HG02870 (cell line): ENCODE results near the gene SERPINE1.
A peak's percentile ranks its signal among the peaks of the same experiment; 100 is the strongest.
"Not testable (repeated sequence)": the region's sequence is repeated elsewhere in the genome, so short reads cannot be mapped to it uniquely, and the experiment has no call there.

Experiments used
- ATAC-seq: cut with Tn5 transposase; IDR thresholded peaks from one replicate; pipeline ENCODE4 v1.9.1; 2021; ENCODE audit warnings: mild to moderate bottlenecking, moderate library complexity; ENCODE audit not compliant: unreplicated experiment

The SERPINE1 gene

DNA sequence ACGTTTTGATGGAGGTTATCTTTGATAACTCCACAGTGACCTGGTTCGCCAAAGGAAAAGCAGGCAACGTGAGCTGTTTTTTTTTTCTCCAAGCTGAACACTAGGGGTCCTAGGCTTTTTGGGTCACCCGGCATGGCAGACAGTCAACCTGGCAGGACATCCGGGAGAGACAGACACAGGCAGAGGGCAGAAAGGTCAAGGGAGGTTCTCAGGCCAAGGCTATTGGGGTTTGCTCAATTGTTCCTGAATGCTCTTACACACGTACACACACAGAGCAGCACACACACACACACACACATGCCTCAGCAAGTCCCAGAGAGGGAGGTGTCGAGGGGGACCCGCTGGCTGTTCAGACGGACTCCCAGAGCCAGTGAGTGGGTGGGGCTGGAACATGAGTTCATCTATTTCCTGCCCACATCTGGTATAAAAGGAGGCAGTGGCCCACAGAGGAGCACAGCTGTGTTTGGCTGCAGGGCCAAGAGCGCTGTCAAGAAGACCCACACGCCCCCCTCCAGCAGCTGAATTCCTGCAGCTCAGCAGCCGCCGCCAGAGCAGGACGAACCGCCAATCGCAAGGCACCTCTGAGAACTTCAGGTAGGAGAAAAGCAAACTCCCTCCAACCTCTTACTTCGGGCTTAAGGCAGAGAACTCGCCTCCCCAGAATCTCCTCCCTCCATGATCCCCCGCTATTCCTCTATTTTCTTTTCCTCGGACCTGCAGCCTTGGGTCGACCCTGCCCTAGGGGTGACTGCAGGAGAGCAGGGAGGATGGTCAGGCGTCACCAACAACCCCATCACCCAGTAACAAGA, at the start of gene SERPINE1:
TSS of gene SERPINE1 (plus strand) at position 454 of the 809 bp plus-strand sequence. CDS start 1,290 bp downstream, outside the sequence.
- ATAC-seq, result no peak

DNA sequence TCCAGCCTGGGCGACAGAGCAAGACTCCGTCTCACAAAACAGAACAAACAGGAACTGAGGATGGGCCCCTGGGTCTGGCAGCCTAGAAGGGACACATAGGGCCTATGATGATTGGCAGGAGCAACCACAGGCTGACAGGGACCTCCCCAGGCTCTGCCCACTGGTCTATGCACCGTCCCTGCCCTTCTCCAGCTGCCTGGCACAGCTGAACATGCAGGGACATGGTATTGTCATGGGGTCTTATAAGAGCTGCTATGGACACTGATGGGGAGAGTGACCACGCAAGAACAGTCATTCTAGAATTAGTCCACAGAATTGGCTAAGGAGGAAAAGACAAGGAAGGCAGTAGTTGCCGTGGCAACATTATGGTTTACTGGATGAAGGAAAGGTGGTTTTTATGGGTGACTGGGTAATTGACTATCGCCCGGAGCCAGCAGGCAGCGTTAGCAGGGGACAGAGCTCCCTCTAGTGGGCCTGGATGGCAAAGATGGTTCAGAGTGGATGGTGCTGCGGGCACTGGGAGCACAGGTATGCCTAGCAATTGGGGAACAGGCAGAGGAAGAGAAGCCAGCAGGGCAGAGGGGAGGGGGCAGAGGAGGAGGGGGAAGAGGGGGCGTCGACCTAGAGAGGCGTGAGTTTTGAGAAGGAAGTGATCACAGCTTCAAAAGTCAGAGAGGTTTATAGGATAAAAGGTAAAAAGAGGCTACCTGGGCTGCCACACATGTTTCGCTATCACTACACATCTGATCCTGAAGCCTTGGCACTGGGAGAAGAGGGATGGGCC, 49.4 kb upstream of the SERPINE1 start:
- ATAC-seq, result peak; percentile 71

DNA sequence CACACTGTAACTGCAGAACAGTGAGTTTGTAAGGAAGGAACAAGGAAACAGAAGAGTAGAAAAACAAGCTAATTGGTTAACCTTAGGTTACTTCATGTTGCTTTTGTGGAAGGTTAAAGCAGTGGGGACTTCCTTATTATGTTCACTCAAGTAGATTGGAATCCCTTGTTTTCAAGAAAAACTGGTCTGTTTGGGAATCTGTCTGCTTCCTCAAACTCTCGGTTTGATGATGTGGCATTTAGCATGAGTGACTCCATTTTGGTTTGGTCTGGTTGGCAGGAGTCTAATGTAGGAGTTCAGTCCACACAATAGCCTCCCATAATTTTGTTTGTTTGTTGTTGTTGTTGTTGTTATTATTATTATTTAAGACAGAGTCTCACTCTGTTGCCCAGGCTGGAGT, 45.5 kb upstream of the SERPINE1 start:
- ATAC-seq, result no peak

DNA sequence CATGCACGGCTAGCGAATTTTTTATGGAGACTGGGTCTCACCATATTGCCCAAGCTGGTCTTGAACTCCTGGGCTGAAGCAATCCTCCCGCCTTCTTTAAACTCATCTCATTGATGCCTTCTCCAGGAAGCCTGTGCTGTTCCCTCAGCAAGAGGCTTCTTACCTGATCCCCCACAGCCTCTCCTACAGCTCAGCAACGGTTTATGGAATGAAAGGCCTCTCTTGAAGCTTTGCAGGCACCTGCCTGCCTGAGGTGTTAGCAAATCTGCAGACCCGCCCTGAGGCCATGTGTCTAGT, 42.1 kb upstream of the SERPINE1 start:
- ATAC-seq, result no peak

DNA sequence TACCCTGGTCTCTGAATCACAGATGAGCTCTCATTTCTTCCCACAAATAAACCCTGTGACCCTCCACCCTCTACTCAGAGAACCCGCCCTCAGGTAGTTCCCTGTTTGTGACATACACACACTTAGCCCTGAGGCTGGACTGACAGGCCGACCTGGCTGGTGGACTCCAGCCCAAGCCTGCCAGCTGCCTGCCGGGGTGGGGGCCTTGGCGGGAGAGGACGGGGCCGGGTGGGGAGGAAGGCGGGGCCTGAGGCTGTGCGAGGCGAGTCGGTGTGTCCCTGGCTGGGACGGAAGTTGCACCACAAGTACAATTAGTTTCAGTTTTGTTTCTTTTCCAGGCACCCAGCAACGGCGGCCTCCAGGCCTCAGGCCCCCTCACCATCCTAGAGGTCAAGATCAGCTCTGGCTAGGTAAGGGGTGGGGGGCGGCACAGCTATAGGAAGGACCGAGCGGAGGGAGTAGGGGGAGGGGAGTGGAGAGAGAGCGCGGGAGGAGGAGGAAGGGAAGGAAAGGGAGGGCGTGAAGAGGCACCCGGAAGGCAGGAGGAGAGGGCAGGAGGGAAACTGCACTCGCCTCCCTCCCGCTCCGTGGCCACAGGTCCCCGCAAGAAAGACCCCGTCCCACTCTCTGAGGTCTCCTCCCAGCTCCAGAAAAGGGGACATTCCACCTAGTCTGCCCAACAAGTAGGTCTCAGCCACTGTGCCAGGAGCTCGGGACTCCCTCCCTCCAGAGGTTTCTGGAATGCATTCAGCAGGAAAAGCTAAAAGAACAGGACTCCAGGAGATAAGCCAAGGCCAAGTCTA, 41.5 kb upstream of the SERPINE1 start, which contains the start of gene TRIM56:
TSS of gene TRIM56 (plus strand) at position 320 of the 803 bp plus-strand sequence. CDS start 1,832 bp downstream, outside the sequence.
- ATAC-seq, result peak; percentile 86

DNA sequence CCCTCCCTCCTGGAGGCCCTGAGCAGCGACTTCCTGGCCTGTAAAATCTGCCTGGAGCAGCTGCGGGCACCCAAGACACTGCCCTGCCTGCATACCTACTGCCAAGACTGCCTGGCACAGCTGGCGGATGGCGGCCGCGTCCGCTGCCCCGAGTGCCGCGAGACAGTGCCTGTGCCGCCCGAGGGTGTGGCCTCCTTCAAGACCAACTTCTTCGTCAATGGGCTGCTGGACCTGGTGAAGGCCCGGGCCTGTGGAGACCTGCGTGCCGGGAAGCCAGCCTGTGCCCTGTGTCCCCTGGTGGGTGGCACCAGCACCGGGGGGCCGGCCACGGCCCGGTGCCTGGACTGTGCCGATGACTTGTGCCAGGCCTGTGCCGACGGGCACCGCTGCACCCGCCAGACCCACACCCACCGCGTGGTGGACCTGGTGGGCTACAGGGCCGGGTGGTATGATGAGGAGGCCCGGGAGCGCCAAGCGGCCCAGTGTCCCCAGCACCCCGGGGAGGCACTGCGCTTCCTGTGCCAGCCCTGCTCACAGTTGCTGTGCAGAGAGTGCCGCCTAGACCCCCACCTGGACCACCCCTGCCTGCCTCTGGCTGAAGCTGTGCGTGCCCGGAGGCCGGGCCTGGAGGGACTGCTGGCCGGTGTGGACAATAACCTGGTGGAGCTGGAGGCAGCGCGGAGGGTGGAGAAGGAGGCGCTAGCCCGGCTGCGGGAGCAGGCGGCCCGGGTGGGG, 39.4 kb upstream of the SERPINE1 start:
- ATAC-seq, result no peak

DNA sequence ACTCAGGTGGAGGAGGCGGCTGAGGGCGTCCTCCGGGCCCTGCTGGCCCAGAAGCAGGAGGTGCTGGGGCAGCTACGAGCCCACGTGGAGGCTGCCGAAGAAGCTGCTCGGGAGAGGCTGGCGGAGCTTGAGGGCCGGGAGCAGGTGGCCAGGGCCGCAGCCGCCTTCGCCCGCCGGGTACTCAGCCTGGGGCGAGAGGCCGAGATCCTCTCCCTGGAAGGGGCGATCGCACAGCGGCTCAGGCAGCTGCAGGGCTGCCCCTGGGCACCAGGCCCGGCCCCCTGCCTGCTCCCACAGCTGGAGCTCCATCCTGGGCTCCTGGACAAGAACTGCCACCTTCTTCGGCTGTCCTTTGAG, 38.9 kb upstream of the SERPINE1 start:
- ATAC-seq, result no peak

DNA sequence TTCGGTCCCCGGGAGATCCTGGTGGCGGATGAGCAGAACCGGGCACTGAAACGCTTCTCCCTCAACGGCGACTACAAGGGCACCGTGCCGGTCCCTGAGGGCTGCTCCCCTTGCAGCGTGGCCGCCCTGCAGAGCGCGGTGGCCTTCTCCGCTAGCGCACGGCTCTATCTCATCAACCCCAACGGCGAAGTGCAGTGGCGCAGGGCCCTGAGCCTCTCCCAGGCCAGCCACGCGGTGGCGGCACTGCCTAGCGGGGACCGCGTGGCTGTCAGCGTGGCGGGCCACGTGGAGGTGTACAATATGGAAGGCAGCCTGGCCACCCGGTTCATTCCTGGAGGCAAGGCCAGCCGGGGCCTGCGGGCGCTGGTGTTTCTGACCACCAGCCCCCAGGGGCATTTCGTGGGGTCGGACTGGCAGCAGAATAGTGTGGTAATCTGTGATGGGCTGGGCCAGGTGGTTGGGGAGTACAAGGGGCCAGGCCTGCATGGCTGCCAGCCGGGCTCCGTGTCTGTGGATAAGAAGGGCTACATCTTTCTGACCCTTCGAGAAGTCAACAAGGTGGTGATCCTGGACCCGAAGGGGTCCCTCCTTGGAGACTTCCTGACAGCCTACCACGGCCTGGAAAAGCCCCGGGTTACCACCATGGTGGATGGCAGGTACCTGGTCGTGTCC, 37.9 kb upstream of the SERPINE1 start:
- ATAC-seq, result no peak

DNA sequence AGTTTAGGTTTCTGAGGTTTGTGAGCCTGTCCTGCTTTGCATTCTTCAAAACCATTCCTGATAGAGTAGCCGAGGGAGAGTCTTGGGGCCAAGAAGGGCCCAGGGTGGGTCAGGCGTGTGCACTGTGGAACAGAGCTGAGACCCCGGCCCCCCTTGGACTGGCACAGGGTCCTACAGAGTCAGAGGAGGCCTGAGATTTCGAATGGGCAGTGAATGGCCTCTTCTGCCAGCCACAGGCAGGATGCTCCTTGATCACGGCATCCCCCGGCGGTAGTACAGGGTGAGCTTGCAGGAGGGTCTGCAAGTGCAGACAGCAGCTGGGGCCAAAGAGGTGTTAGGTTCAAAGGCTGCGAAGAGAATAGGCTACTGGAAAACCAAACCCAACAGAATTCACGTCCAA, 37.0 kb upstream of the SERPINE1 start:
- ATAC-seq, result no peak

DNA sequence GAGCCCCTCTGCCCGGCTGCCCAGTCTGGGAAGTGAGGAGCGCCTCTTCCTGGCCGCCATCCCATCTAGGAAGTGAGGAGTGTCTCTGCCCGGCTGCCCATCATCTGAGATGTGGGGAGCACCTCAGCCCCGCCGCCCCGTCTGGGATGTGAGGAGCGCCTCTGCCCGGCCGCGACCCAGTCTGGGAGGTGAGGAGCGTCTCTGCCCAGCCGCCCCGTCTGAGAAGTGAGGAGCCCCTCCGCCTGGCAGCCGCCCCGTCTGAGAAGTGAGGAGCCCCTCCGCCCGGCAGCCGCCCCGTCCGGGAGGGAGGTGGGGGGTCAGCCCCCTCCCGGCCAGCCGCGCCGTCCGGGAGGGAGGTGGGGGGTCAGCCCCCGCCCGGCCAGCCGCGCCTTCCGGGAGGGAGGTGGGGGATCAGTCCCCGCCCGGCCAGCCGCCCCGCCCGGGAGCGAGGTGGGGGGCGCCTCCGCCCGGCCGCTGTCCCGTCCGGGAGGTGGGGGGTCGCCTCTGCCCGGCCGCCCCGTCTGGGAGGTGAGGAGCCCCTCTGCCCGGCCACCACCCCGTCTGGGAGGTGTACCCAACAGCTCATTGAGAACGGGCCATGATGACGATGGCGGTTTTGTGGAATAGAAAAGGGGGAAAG, 34.5 kb upstream of the SERPINE1 start:
- not testable (repeated sequence) for ATAC-seq

DNA sequence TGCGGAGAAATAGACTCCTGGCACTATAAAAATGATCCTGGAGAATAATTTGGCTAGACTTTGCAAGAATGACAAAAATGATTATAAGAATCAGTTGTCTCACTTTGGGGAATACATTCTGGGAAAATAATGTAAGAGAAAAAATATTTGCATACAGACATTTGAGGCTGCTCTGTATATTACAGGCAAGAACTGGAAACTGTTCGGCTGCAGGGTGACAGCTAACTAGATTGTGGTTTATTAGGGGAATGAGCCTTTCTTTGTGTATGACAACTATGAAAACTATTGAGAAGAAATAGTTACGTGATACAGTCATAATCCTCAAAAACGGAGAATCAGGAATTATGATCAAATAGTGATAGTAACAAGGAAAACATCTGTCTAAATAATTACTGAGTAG, 33.0 kb upstream of the SERPINE1 start:
- ATAC-seq, result no peak

DNA sequence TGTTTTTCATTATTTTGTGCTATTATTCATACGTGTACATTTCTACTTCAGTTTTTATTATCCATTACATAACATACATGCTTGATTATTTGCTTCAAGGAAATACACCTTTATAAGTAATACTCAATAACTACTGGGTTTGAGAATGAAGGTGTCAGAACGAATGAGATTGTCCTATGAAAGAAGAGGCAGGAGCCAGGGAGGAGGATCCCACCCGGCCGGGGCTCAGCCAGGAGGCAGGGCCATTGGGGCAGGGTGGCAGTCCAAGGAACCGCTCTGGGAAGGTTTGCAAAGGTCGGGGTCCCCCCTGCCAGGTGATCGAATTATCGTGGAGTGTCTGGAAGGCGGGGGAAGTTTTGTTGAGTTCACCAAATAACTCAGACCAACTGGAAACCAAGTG, 32.5 kb upstream of the SERPINE1 start:
- ATAC-seq, result no peak

DNA sequence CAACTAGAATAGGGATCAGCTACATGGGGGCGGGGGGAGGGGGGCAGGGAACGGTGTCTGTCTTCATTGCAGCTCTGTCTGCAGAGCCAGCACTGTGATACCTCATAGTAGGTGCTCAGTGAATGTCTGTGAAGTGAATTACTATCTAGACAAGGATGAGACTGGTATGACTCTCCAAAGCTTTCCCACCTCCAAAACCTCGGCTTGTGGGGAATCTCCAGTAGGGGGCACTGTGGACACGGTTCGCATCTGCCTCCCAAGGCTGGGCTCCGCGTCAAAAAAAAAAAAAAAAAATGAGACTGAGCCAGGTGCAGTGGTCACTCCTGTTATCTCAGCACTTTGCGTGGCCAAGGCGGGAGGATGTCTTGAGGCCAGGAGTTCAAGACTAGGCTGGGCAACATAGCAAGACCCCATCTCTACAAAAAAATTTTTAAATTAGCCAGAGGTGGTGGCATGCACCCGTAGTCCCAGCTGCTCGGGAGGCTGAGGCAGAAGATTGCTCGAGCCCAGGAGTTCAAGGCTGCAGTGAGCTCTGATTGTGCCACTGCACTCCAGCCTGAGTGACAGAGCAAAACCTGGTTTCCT, 32.0 kb upstream of the SERPINE1 start:
- ATAC-seq, result no peak

DNA sequence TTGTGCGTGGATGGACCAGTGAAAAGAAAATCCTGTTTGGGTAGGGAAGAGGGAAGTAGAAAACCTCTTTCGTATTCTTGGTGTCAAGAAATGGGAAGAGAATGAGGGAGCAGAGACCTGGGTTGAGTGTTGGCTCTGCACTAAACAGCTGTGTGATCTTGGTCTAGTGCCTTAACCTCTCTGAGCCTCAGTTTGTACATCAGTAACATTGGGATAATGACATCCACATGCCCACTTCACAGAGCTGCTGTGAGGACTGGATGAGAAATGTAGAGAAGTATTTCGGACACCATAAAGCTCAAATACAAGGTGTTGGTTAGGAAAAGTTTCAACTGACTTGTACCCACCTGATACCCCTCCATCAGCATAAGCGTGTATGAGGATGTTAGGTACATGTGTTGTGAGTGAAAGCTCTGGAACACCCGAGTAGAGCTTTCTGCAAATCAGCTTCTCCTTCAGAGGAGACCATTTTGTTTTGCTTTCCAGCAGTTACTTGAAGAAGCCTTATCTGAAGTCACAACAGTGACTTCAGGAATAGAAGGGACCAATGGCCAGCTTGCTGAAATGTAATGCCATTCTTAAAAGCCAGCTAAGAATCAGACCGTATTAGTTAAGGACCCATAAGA, 30.5 kb upstream of the SERPINE1 start:
- ATAC-seq, result no peak

DNA sequence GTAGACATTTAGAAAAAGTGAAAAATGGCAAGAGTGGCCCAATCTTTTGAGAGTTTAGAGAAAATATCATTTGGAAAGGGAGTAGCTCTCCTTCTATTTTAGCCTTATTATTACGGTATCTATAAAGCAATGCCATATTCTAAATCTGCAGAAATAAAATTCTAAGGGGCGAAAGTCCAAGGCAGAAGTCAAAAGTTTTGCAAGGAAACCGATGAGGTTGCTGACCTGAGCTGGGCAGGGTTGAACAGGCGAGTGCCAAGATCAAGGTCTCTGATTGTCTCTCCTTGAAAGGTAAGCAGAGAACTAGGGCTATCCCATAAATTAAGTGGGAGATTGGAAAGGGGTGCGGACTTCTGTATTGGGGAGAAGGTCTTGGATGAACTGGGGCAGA, 30.0 kb upstream of the SERPINE1 start:
- no peak for ATAC-seq

DNA sequence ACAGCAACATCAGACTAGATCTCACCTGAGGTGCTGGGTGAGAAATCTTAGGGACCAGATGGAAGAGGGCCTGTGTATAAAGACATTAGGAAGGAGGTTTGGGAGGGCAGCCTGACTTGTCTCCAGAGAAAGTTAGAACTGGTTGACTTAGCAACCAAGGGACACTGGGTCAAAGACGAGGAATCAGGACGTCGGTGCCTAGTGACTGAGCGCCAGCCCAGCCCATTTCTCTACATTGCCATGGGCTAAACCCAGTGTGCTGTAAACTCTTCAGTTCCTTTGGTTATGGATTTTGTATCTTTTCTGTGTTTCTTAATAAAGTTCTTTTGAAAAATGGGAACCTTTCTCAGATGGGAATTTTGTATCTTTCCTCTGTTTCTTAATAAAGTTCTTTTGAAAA, 29.3 kb upstream of the SERPINE1 start:
- ATAC-seq, result no peak

DNA sequence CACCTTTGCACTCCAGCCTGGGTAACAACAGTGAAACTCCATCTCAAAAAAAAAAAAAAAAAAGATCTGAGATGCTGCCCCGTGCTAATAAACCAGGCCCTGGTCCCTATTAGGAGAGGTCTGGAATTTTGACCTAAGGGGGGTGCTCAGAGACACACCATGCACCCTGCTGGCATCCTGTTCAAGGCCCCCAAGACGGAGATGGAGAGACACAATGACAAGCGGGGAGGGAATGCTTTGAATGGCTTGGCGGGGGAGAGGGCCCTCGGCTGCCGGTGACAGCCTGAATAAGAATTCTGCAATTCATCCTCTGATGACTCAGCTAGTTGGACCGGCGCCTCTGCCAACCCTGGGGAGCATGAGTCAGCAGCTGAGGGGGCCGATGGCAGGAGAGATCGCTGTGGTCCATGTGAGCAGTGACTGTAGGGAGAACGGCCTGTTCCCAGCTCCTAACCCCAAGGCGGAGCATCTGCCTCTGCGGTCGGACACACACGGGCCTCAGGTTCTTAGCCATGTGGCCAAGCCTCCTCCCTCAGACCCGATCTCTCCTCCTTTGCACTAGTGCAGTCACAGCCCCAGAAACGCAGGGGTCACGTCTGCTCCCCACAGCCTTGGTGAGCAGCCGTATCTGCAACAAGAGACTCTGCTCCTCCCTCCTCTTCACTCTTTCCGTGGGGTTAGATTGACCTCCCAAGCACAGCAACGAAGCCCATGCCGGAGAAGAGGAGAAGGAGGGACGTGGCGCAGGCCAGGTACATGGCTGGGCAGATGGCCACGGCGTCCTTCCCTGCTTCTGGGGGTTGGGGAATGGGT, 26.7 kb upstream of the SERPINE1 start:
- no peak for ATAC-seq
